CD4-positive, alpha-beta T cell (primary cell): ENCODE measurements around the gene USP8. TPM values are rescaled to one million over a fixed set of nuclear protein-coding genes. Genes with fewer than 3 reads are reported as not detected.

Source experiments
- ATAC-seq: fragments of 200-7000 bp; cut with Tn5 transposase; one replicate; pipeline ENCODE4 v1.10.0; 2022; ENCODE audit warnings: mild to moderate bottlenecking; ENCODE audit not compliant: poor library complexity
- CTCF ChIA-PET: fragments of 350-600 bp; sonication (Branson Sonifier 250); formaldehyde crosslinking; loops from one replicate; lab custom pipeline; 2021; ENCODE audit warnings: antibody characterized with exemption, inconsistent platforms; lab: Charles Lee
- POLR2A ChIA-PET: fragments of 350-600 bp; sonication (Branson Sonifier 250); formaldehyde crosslinking; loops from one replicate; lab custom pipeline; 2021; ENCODE audit warnings: antibody characterized with exemption, inconsistent platforms; lab: Charles Lee
- DNase-seq, 14 experiments: peaks; one replicate each; pipeline ENCODE4 v3.0.0-alpha.2; 2013 to 2020; ENCODE audit warnings: mixed read lengths in 2 of 14
- H3K27ac ChIP-seq, 2 donors: one replicate each; pipeline versions ENCODE4 v1.5.1 to v1.7.0; 2013; ENCODE audit warnings: low read length in 2 of 2, low read depth in 1 of 2, mild to moderate bottlenecking in 1 of 2
- H3K27me3 ChIP-seq, 2 experiments: 1 replicate in 1 of 2; 2 replicates in 1 of 2; pipeline versions ENCODE4 v1.6.1 to v1.7.0; 2013; ENCODE audit warnings: low read length in 2 of 2, control low read depth in 1 of 2, mild to moderate bottlenecking in 1 of 2, moderate library complexity in 1 of 2; ENCODE audit not compliant: insufficient read depth in 2 of 2, control insufficient read depth in 1 of 2
- H3K36me3 ChIP-seq: one replicate; pipeline ENCODE4 v1.6.1; 2013; ENCODE audit warnings: low read length, control low read depth; ENCODE audit not compliant: insufficient read depth
- H3K4me1 ChIP-seq: one replicate; pipeline ENCODE4 v1.6.1; 2013; ENCODE audit warnings: low read length, control low read depth; ENCODE audit not compliant: insufficient read depth
- H3K4me3 ChIP-seq: one replicate; pipeline ENCODE4 v1.5.1; 2013; ENCODE audit warnings: mild to moderate bottlenecking, low read length, moderate library complexity
- H3K9me3 ChIP-seq, 2 experiments: 1 replicate in 1 of 2; 2 replicates in 1 of 2; pipeline versions ENCODE4 v1.6.1 to v1.7.0; 2013; ENCODE audit warnings: low read length in 2 of 2, mild to moderate bottlenecking in 2 of 2, control low read depth in 1 of 2, moderate library complexity in 1 of 2; ENCODE audit not compliant: control insufficient read depth in 1 of 2, insufficient read depth in 1 of 2
- H3K27ac Mint-ChIP-seq: one replicate; pipeline ENCODE4 v1.8.0; 2020; ENCODE audit warnings: mixed read lengths
- H3K27me3 Mint-ChIP-seq: one replicate; pipeline ENCODE4 v1.8.0; 2021; ENCODE audit warnings: mixed read lengths
- H3K36me3 Mint-ChIP-seq: one replicate; pipeline ENCODE4 v1.8.0; 2021; ENCODE audit warnings: low read depth, mixed read lengths
- H3K4me1 Mint-ChIP-seq: one replicate; pipeline ENCODE4 v1.8.0; 2021; ENCODE audit warnings: low read depth, mixed read lengths
- H3K4me3 Mint-ChIP-seq: one replicate; pipeline ENCODE4 v1.8.0; 2020; ENCODE audit warnings: mild to moderate bottlenecking, mixed read lengths
- H3K9me3 Mint-ChIP-seq: one replicate; pipeline ENCODE4 v1.8.0; 2020; ENCODE audit warnings: mixed read lengths
- intact Hi-C, 2 experiments: fragments of 100-400 bp; cut with DNase I in 1 of 2; cut with micrococcal nuclease in 1 of 2; formaldehyde crosslinking; loops; one replicate each; pipeline versions ENCODE4 v1.15.1 to v1.9.0; 2023 to 2025; cut with DNase I, micrococcal nuclease
- total RNA-seq, 174 experiments: library from RNA in 2 of 174; stranded (reverse) in 2 of 174; gene quantifications; one replicate each; pipeline ENCODE4 v1.2.3 and lab custom pipeline; 2021 to 2026
- TF ChIP-seq, protein P1 (sequence below): fragments of 200-600 bp; IDR thresholded peaks from one replicate; pipeline ENCODE4 v1.8.0; 2022; ENCODE audit warnings: antibody characterized with exemption, mild to moderate bottlenecking

USP8 gene
- total RNA-seq, 2 experiments from 2014 or later: 48.9 to 50.0 TPM

DNA sequence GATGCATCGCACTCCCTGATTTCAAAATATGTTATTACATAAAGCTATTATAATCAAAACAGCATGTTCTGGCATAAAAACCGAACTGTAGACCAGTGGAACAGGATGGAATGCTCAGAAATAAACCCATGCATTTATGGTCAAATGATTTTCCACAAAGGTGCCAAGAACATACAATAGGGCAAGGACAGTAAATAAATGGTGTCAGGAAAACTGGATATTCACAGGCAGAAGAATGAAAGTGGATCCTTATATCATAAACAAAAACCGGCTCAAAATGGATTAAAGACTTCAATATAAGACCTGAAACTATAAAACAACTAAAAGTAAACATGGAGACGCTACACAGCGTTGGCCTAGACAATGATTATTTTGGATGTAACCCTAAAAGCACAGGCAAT, 99.6 kb downstream of the USP8 start:
- Histone ChIP-seq H3K36me3 (no peaks in the 10 kb centered on the region), H3K4me1 (no peaks in the 10 kb centered on the region), H3K9me3 (peaks cover 0 to 6% of the 10 kb centered on the region in 2 experiments), H3K27me3 (no peaks in the 10 kb centered on the region), H3K4me3 (no peak overlapping the region), H3K27ac (no peak overlapping the region)
- no peak for ATAC-seq
- CTCF ChIA-PET: no interaction called here
- Mint-ChIP-seq H3K9me3 (no peaks in the 10 kb centered on the region), H3K27ac (no peak overlapping the region), H3K27me3 (no peaks in the 10 kb centered on the region), H3K4me3 (no peak overlapping the region), H3K4me1 (no peaks in the 10 kb centered on the region), H3K36me3 (no peaks in the 10 kb centered on the region)
- POLR2A ChIA-PET: no interaction called here
- intact Hi-C loops: no loop called here
- TF ChIP-seq, protein P1, sequence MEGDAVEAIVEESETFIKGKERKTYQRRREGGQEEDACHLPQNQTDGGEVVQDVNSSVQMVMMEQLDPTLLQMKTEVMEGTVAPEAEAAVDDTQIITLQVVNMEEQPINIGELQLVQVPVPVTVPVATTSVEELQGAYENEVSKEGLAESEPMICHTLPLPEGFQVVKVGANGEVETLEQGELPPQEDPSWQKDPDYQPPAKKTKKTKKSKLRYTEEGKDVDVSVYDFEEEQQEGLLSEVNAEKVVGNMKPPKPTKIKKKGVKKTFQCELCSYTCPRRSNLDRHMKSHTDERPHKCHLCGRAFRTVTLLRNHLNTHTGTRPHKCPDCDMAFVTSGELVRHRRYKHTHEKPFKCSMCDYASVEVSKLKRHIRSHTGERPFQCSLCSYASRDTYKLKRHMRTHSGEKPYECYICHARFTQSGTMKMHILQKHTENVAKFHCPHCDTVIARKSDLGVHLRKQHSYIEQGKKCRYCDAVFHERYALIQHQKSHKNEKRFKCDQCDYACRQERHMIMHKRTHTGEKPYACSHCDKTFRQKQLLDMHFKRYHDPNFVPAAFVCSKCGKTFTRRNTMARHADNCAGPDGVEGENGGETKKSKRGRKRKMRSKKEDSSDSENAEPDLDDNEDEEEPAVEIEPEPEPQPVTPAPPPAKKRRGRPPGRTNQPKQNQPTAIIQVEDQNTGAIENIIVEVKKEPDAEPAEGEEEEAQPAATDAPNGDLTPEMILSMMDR: no peak
- DNase-seq: no peak

GRCh38 chr15:50531163-50531562, 107.0 kb downstream of the USP8 start:
- Histone ChIP-seq H3K27me3 (no peaks in the 10 kb centered on the region), H3K36me3 (no peaks in the 10 kb centered on the region), H3K4me3 (no peak overlapping the region), H3K4me1 (no peaks in the 10 kb centered on the region), H3K27ac (no peak overlapping the region), H3K9me3 (no peaks in the 10 kb centered on the region)
- no peaks in the 10 kb centered on the region for H3K36me3 Mint-ChIP-seq
- ChIA-PET POLR2A (no interaction called here), CTCF (no interaction called here)
- H3K4me1 Mint-ChIP-seq: no peaks in the 10 kb centered on the region
- DNase-seq (no peak), ATAC-seq (no peak)
- H3K4me3 Mint-ChIP-seq: no peak overlapping the region
- H3K9me3 Mint-ChIP-seq: no peaks in the 10 kb centered on the region
- no peak overlapping the region for H3K27ac Mint-ChIP-seq
- no peaks in the 10 kb centered on the region for H3K27me3 Mint-ChIP-seq
- TF ChIP-seq, protein P1: no peak
- intact Hi-C loops: no loop called here

GRCh38 chr15:50531766-50532165, 107.6 kb downstream of the USP8 start:
- Mint-ChIP-seq H3K9me3 (no peaks in the 10 kb centered on the region), H3K4me1 (no peaks in the 10 kb centered on the region), H3K4me3 (no peak overlapping the region), H3K27ac (no peak overlapping the region), H3K27me3 (no peaks in the 10 kb centered on the region), H3K36me3 (no peaks in the 10 kb centered on the region)
- DNase-seq (no peak), ATAC-seq (no peak)
- Histone ChIP-seq H3K9me3 (no peaks in the 10 kb centered on the region), H3K4me1 (no peaks in the 10 kb centered on the region), H3K27ac (no peak overlapping the region), H3K36me3 (no peaks in the 10 kb centered on the region), H3K27me3 (no peaks in the 10 kb centered on the region), H3K4me3 (no peak overlapping the region)
- TF ChIP-seq, protein P1: no peak
- ChIA-PET POLR2A (no interaction called here), CTCF (no interaction called here)
- intact Hi-C loops: no loop called here
